Thoracic aorta endothelial cell (primary cell): ENCODE data around the gene HSDL2. TPM values are rescaled to one million over a fixed set of nuclear protein-coding genes. Genes with fewer than 3 reads are reported as not detected.

Experiments
- total RNA-seq: library from RNA; depleted of rRNA; stranded (reverse); fragments of >200 nt; gene quantifications from 2 replicates; pipeline ENCODE4 v1.2.3, GENCODE V29; 2012

HSDL2 gene
- 36.4 and 39.0 TPM in 2 replicates for total RNA-seq

GRCh38 chr9:112380102-112380824 is at the start of gene HSDL2:
TSS of gene HSDL2 (plus strand) at chr9:112380108. CDS start at chr9:112380164, 56 bp downstream.

GRCh38 chr9:112332977-112333638 is 46.8 kb upstream of the HSDL2 start, which contains the start of gene PTBP3:
TSS of gene PTBP3 (minus strand) at chr9:112333619. CDS start at chr9:112297865, 35,754 bp downstream.

GRCh38 chr9:112486221-112487007 is 106.5 kb downstream of the HSDL2 start, which contains the start of gene KIAA1958:
TSS of gene KIAA1958 (plus strand) at chr9:112486827. CDS start at chr9:112574081, 87,254 bp downstream.

Other genes with a start within 250 kb of the HSDL2 start
- 30.6 and 35.0 TPM in 2 replicates for gene SUSD1, start 204.8 kb upstream of the HSDL2 start, total RNA-seq
- gene PTBP3, start 46.5 kb upstream of the HSDL2 start, total RNA-seq = 78.1 and 112 TPM in 2 replicates
- gene KIAA1958, start 106.7 kb downstream of the HSDL2 start, total RNA-seq = 1.6 and 1.9 TPM in 2 replicates